CD4-positive, alpha-beta memory T cell (primary cell): ENCODE results near the gene TREX2. TPM values are rescaled to one million over a fixed set of nuclear protein-coding genes. Genes with fewer than 3 reads are reported as not detected.

Experiments used
- CTCF ChIA-PET: fragments of 350-600 bp; sonication (Branson Sonifier 250); formaldehyde crosslinking; loops from one replicate; lab custom pipeline; 2021; ENCODE audit warnings: inconsistent platforms; ENCODE audit not compliant: partially characterized antibody; lab: Charles Lee
- POLR2A ChIA-PET: fragments of 350-600 bp; sonication (Branson Sonifier 250); formaldehyde crosslinking; loops from one replicate; lab custom pipeline; 2021; ENCODE audit not compliant: partially characterized antibody; lab: Charles Lee
- DNase-seq, 5 donors: peaks; one replicate each; pipeline versions ENCODE4 v3.0.0 to v3.0.0-alpha.2; 2020 to 2022; ENCODE audit warnings: mixed read lengths in 1 of 5
- H3K27ac ChIP-seq: one replicate; pipeline ENCODE4 v1.7.0; 2013; ENCODE audit warnings: low read depth, low read length
- H3K27me3 ChIP-seq: 2 replicates; pipeline ENCODE4 v1.7.0; 2013; ENCODE audit warnings: mild to moderate bottlenecking, low read length, moderate library complexity; ENCODE audit not compliant: insufficient read depth
- H3K36me3 ChIP-seq: 2 replicates; pipeline ENCODE4 v1.7.0; 2013; ENCODE audit warnings: mild to moderate bottlenecking, low read length, moderate library complexity; ENCODE audit not compliant: insufficient read depth
- H3K4me1 ChIP-seq: 2 replicates; pipeline ENCODE4 v1.7.0; 2013; ENCODE audit warnings: mild to moderate bottlenecking, low read length, moderate library complexity; ENCODE audit not compliant: insufficient read depth
- H3K4me3 ChIP-seq, 2 donors: one replicate each; pipeline ENCODE4 v1.7.0; 2013; ENCODE audit warnings: low read length in 2 of 2, mild to moderate bottlenecking in 1 of 2
- H3K9me3 ChIP-seq, 2 donors: one replicate each; pipeline ENCODE4 v1.7.0; 2013; ENCODE audit warnings: low read length in 2 of 2, control low read depth in 1 of 2; ENCODE audit not compliant: control insufficient read depth in 1 of 2
- H3K27ac Mint-ChIP-seq, 7 donors: one replicate each; pipeline ENCODE4 v1.8.0; 2020 to 2021; ENCODE audit warnings: mixed read lengths in 7 of 7, mild to moderate bottlenecking in 6 of 7, inconsistent platforms in 3 of 7, moderate library complexity in 3 of 7
- H3K27me3 Mint-ChIP-seq, 2 donors: one replicate each; pipeline ENCODE4 v1.8.0; 2020 to 2021; ENCODE audit warnings: mixed read lengths in 2 of 2
- H3K36me3 Mint-ChIP-seq, 2 donors: one replicate each; pipeline ENCODE4 v1.8.0; 2020 to 2021; ENCODE audit warnings: mixed read lengths in 2 of 2, inconsistent platforms in 1 of 2, mild to moderate bottlenecking in 1 of 2
- H3K4me1 Mint-ChIP-seq, 4 donors: one replicate each; pipeline ENCODE4 v1.8.0; 2020 to 2021; ENCODE audit warnings: mixed read lengths in 4 of 4, mild to moderate bottlenecking in 1 of 4
- H3K4me3 Mint-ChIP-seq, 8 donors: one replicate each; pipeline ENCODE4 v1.8.0; 2020 to 2021; ENCODE audit warnings: mixed read lengths in 8 of 8, mild to moderate bottlenecking in 7 of 8, moderate library complexity in 6 of 8, inconsistent platforms in 3 of 8
- H3K9me3 Mint-ChIP-seq, 8 donors: one replicate each; pipeline ENCODE4 v1.8.0; 2020 to 2021; ENCODE audit warnings: mixed read lengths in 8 of 8, mild to moderate bottlenecking in 5 of 8, inconsistent platforms in 3 of 8, moderate library complexity in 1 of 8
- intact Hi-C: fragments of 100-400 bp; cut with micrococcal nuclease; formaldehyde crosslinking; loops from one replicate; pipeline ENCODE4 v1.15.1; 2023
- polyA plus RNA-seq, 2 donors: library from polyadenylated mRNA; unstranded; fragments of 300-500 nt; fragmentation: Illumina TruSeq; gene quantifications; one replicate each; pipeline ENCODE4 v1.2.3, GENCODE V29; 2021
- total RNA-seq, 2 experiments: library from RNA; stranded (reverse); gene quantifications; one replicate each; pipeline ENCODE4 v1.2.3, GENCODE V29; 2021

TREX2 gene
- total and polyA plus RNA-seq, 4 experiments from 2014 or later, result 0.63 to 4.5 (median 4.0) TPM; not detected in 1

DNA sequence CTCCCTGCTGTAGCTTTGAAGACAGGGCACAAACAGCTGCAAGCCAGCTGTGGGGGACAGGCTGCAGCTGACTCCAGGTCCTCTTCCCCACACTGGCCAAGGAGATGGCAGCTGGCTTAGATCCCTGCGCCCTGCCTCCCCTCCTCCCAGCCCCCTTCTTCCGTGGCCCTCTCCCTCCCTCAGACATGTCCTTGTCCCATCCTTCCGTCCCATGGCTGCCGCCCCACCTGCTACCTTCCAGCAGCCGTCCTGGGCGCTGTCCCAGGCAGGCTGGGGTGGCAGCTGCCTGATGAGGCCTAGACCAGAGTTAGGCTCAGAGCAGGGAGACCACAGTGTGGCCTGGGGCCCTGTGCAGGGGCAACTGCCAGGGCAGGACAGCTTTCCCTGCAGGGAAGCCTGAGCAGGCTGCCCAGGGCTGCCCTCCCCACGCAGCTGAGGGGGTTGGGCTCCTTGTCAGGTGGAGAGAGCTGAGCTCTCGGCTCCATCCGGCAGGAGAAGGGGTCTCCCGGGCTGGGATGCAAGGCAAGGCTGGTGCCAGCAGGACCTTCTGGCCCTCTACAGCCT, 45.6 kb upstream of the TREX2 start:
- intact Hi-C loops, result no loop called here
- H3K4me3 Mint-ChIP-seq, result no peak overlapping the region
- H3K27ac Mint-ChIP-seq, result no peak overlapping the region
- no peaks in the 10 kb centered on the region for H3K4me1 ChIP-seq
- no peaks in the 10 kb centered on the region for H3K4me1 Mint-ChIP-seq
- H3K36me3 Mint-ChIP-seq, result no peaks in the 10 kb centered on the region
- no peak overlapping the region for H3K4me3 ChIP-seq
- H3K9me3 ChIP-seq, result no peaks in the 10 kb centered on the region
- ChIA-PET CTCF (interaction anchor here (1.0 to 2.5 kb wide), 2 partner anchors 16 to 48 kb away, joined by 3 to 11 read pairs; no protein-coding TSS in a partner anchor), POLR2A (no interaction called here)
- no peak overlapping the region for H3K27ac ChIP-seq
- no peaks in the 10 kb centered on the region for H3K27me3 ChIP-seq
- H3K9me3 Mint-ChIP-seq, result no peaks in the 10 kb centered on the region
- H3K36me3 ChIP-seq, result no peaks in the 10 kb centered on the region
- no peaks in the 10 kb centered on the region for H3K27me3 Mint-ChIP-seq
- DNase-seq, result no peak

DNA sequence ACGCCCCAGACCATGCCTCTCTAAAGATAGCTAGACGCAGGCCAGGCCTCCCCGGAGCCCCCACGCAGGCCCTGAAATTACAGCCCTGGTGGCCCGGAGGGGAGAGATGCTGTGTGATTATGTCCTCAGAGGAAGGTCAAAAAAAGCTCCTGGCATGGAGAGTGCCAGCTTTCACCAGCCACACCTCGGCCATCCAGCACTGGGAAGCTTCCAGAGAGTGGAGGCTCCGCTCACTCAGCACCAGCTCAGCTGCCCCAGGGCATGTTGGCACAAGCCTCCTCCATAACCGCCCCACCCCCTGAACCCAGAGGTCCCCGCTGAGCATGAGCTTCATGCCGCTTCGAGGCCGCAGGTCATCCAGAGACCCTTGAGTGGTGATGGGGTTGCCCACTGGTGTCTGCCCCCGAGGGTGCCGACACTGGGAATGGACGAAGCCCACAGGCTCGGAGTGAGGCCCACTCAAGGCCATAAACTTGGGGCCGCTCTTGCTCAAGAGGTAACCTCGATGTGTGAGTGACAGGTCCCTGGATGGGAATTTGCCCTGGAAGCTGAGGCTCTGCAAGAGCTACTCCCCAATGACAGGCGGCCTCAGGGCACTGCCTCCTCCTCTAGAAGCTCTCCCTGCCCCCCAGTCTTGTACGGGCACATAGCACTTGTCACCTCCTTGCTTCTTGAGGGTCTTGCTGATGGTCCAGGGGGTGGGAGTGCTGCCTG, 44.5 kb upstream of the TREX2 start:
- ChIA-PET POLR2A (no interaction called here), CTCF (interaction anchor here (2.5 kb wide), 1 partner anchor 17 kb away, joined by 11 read pairs; no protein-coding TSS in a partner anchor)
- no peak for DNase-seq
- H3K27ac Mint-ChIP-seq, result no peak overlapping the region
- intact Hi-C loops, result no loop called here
- Histone ChIP-seq H3K4me3 (no peak overlapping the region), H3K36me3 (no peaks in the 10 kb centered on the region), H3K27ac (no peak overlapping the region), H3K27me3 (no peaks in the 10 kb centered on the region), H3K4me1 (no peaks in the 10 kb centered on the region), H3K9me3 (no peaks in the 10 kb centered on the region)
- H3K9me3 Mint-ChIP-seq, result no peaks in the 10 kb centered on the region
- H3K4me1 Mint-ChIP-seq, result no peaks in the 10 kb centered on the region
- no peaks in the 10 kb centered on the region for H3K36me3 Mint-ChIP-seq
- no peak overlapping the region for H3K4me3 Mint-ChIP-seq
- H3K27me3 Mint-ChIP-seq, result no peaks in the 10 kb centered on the region

DNA sequence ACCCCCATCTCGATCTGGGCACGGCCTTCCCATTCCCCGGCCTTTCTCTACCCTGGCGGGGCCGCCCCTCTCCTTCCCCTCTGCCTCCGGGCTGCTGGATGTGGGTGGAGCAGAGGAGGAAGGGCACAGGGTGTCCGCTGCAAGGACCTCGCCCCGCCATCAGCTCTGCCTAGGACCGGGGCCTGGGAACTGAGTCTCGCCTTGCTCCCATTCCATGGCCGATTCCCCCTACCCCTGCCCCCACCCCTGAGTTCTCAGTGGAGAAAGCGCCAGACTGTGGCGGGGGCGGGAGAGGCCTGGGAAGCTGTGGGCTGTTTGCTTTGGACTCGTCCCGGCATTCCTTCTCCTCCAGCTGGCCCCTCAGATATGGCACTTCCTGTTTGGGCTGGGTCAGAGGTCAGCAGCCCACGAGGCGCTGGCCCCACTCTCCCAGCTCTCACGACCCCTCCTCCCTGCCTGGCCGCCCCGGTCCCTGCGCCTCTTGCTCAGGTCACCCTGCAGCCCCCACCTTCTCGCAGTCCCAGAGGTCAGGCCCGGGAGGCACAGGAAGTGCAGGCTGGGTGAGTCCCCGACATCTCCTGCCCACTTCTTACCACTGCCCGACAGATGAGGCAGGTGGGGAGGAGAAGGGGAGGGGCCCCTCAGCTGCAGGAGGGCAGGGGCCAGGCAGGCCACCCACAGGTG, 42.5 kb upstream of the TREX2 start:
- H3K4me1 ChIP-seq, result no peaks in the 10 kb centered on the region
- POLR2A ChIA-PET, result no interaction called here
- H3K27me3 Mint-ChIP-seq, result no peaks in the 10 kb centered on the region
- no peaks in the 10 kb centered on the region for H3K9me3 Mint-ChIP-seq
- H3K9me3 ChIP-seq, result no peaks in the 10 kb centered on the region
- CTCF ChIA-PET, result no interaction called here
- no peak overlapping the region for H3K4me3 Mint-ChIP-seq
- no peaks in the 10 kb centered on the region for H3K36me3 ChIP-seq
- intact Hi-C loops, result no loop called here
- H3K27me3 ChIP-seq, result no peaks in the 10 kb centered on the region
- no peak overlapping the region for H3K27ac Mint-ChIP-seq
- H3K4me3 ChIP-seq, result no peak overlapping the region
- no peak for DNase-seq
- H3K27ac ChIP-seq, result no peak overlapping the region
- no peaks in the 10 kb centered on the region for H3K36me3 Mint-ChIP-seq
- no peaks in the 10 kb centered on the region for H3K4me1 Mint-ChIP-seq

DNA sequence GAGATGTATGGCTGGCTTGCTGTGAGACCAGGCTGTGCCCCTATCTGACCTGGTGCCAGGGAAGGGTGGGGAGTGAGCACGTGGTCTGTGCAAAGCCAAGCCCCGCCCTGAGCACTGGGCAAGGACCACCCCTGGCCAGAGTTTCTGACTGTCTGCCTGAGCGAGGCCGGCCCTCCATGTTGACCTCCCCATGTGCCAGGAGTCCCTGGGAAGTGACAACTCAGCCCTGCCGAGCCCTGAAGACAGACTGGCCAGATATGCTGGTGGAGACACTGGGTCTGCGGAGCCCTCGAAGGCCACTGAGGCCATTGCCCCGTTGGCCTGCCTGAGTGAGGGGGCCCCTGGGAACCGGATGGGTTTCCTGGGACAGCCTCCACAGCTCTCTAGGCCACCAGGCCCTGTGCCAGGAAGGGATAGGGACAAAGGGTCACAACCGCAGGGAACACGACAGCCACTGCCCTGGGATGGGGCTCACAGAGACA, 41.8 kb upstream of the TREX2 start:
- no peaks in the 10 kb centered on the region for H3K36me3 Mint-ChIP-seq
- H3K4me1 Mint-ChIP-seq, result no peaks in the 10 kb centered on the region
- H3K27ac ChIP-seq, result no peak overlapping the region
- no peaks in the 10 kb centered on the region for H3K27me3 ChIP-seq
- H3K4me3 ChIP-seq, result no peak overlapping the region
- H3K4me3 Mint-ChIP-seq, result no peak overlapping the region
- no peaks in the 10 kb centered on the region for H3K27me3 Mint-ChIP-seq
- intact Hi-C loops, result no loop called here
- H3K27ac Mint-ChIP-seq, result no peak overlapping the region
- CTCF ChIA-PET, result no interaction called here
- DNase-seq, result no peak
- H3K36me3 ChIP-seq, result no peaks in the 10 kb centered on the region
- no peaks in the 10 kb centered on the region for H3K9me3 Mint-ChIP-seq
- H3K9me3 ChIP-seq, result no peaks in the 10 kb centered on the region
- POLR2A ChIA-PET, result no interaction called here
- H3K4me1 ChIP-seq, result no peaks in the 10 kb centered on the region

DNA sequence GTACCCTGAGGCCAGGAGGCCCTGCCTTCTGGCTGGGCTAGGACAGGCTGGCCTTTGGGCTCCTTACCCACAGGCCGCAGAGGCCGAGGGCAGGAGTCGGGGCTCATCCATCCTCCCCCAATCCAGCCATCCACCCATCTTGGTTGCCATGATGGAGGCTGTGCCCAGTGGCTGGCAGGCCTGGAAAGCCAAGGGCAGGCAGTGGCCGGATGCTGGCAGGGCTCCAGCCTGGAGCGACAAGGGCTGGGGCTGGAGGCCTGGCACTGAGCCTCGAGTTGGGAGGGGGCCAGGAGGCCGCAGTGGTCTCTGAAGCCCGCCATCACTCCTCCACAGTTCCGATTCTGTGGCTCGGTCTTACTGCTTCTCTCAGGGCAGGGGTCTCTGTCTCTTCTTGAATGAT, 40.3 kb upstream of the TREX2 start:
- no peak for DNase-seq
- Histone ChIP-seq H3K27me3 (no peaks in the 10 kb centered on the region), H3K27ac (no peak overlapping the region), H3K9me3 (no peaks in the 10 kb centered on the region), H3K36me3 (no peaks in the 10 kb centered on the region), H3K4me3 (no peak overlapping the region), H3K4me1 (no peaks in the 10 kb centered on the region)
- Mint-ChIP-seq H3K27ac (no peak overlapping the region), H3K4me3 (no peak overlapping the region), H3K9me3 (no peaks in the 10 kb centered on the region), H3K36me3 (no peaks in the 10 kb centered on the region), H3K4me1 (no peaks in the 10 kb centered on the region), H3K27me3 (no peaks in the 10 kb centered on the region)
- POLR2A ChIA-PET, result no interaction called here
- CTCF ChIA-PET, result no interaction called here
- intact Hi-C loops, result no loop called here

DNA sequence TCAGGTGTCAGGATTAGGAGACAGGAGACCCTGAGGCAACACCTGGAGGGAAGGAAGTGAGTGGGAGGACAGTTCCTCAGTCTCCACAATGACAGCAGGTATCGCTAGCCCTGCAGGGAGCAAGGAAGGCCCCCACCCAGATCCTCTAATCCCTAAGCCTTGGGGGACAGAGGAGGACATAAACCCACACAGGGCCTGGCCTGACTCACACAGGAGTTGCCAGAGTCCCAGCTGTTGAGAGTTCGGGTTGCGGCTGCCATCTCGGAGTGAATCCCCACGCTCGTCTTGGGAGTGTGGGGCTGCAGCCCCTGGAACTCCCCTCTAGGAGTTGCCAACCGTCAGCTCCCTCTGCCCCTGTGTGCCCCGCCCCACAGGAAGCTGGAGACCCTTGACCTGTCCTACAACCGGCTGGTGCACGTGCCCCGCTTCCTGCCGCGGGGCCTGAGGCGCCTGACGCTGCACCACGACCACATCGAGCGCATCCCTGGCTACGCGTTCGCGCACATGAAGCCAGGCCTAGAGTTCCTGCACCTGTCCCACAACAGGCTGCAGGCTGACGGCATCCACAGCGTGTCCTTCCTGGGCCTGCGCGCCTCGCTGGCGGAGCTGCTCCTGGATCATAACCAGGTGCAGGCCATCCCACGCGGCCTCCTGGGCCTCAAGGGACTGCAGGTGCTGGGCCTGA, 39.7 kb upstream of the TREX2 start:
- Mint-ChIP-seq H3K27ac (no peak overlapping the region), H3K9me3 (no peaks in the 10 kb centered on the region), H3K36me3 (no peaks in the 10 kb centered on the region), H3K4me1 (no peaks in the 10 kb centered on the region), H3K27me3 (no peaks in the 10 kb centered on the region), H3K4me3 (no peak overlapping the region)
- no peaks in the 10 kb centered on the region for H3K36me3 ChIP-seq
- no peak overlapping the region for H3K27ac ChIP-seq
- DNase-seq, result no peak
- H3K4me3 ChIP-seq, result no peak overlapping the region
- H3K4me1 ChIP-seq, result no peaks in the 10 kb centered on the region
- no peaks in the 10 kb centered on the region for H3K9me3 ChIP-seq
- POLR2A ChIA-PET, result no interaction called here
- intact Hi-C loops, result no loop called here
- CTCF ChIA-PET, result no interaction called here
- no peaks in the 10 kb centered on the region for H3K27me3 ChIP-seq

DNA sequence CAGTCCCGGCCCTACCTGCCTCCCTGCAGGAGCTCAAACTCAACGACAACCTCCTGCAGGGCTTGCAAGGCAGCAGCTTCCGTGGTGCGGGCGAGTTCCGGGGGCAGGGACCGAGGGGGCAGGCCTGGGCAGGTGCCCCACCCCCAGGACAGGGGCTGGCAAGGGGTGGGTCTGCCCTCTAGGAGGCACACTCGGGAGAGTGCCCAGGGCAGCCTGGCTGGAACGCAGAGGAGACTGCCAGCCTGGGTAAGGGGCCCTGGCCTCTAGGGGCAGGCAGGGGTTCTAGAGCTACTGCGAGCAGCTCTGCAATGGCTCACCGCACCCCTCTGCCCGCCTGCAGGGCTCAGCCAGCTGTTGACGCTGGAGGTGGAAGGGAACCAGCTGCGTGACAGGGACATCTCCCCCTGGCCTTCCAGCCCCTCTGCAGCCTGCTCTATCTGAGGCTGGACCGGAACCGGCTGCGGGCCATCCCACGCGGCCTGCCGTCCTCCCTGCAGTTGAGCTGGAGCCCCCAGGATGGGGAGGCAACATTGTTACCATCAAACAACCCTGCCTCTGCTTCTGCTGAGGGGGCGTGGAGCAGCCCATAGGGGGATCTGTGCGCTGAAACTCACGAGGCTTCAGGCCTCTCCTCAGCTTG, 36.6 kb upstream of the TREX2 start:
- CTCF ChIA-PET, result no interaction called here
- H3K27ac Mint-ChIP-seq, result no peak overlapping the region
- H3K4me1 Mint-ChIP-seq, result no peaks in the 10 kb centered on the region

More for the DNA sequence above, 36.6 kb upstream of the TREX2 start:
- Mint-ChIP-seq H3K27me3 (no peaks in the 10 kb centered on the region), H3K9me3 (no peaks in the 10 kb centered on the region), H3K36me3 (no peaks in the 10 kb centered on the region), H3K4me3 (no peak overlapping the region)
- H3K4me1 ChIP-seq, result no peaks in the 10 kb centered on the region
- H3K9me3 ChIP-seq, result no peaks in the 10 kb centered on the region
- H3K27ac ChIP-seq, result no peak overlapping the region
- no peak overlapping the region for H3K4me3 ChIP-seq
- no peaks in the 10 kb centered on the region for H3K36me3 ChIP-seq
- H3K27me3 ChIP-seq, result no peaks in the 10 kb centered on the region
- DNase-seq, result no peak
- POLR2A ChIA-PET, result no interaction called here
- intact Hi-C loops, result no loop called here
